Measurements from ENCODE around the gene VGLL4. TPM values are rescaled to one million over a fixed set of nuclear protein-coding genes. Genes with fewer than 3 reads are reported as not detected.

The VGLL4 gene
- polyA plus RNA-seq, 1 donor (not counting 4 experiments of a cell fraction or from before 2014, with no cell fraction given), result 32.6 TPM

- no peak for DNase-seq (ENCODE audit: low read depth, low spot score)
- Histone ChIP-seq H3K9ac (ENCODE audit: control insufficient read depth, extremely low read depth, insufficient read depth, low read length) (no peak overlapping the region), H3K27ac (ENCODE audit: control insufficient read depth, insufficient read depth, low read length) (peak overlapping the region; percentile 78), H3K36me3 (ENCODE audit: control insufficient read depth in 2 of 2, extremely low read depth in 1 of 2, insufficient read depth in 2 of 2, low read length in 2 of 2) (peaks cover 3% of the 10 kb centered on the region in 2 experiments), H4K20me1 (ENCODE audit: control insufficient read depth, extremely low read depth, insufficient read depth, low read length) (no peaks in the 10 kb centered on the region), H3K9me3 (ENCODE audit: control insufficient read depth, low read depth, low read length) (no peaks in the 10 kb centered on the region), H3K9me1 (ENCODE audit: control insufficient read depth, extremely low read depth, insufficient read depth, low read length) (peaks cover 3% of the 10 kb centered on the region), H3K79me2 (ENCODE audit: control insufficient read depth, insufficient read depth, low read length) (peaks cover 59% of the 10 kb centered on the region), H3K4me1 (ENCODE audit: control insufficient read depth, extremely low read depth, insufficient read depth, low read length) (peaks cover 27% of the 10 kb centered on the region), H3K4me2 (ENCODE audit: control insufficient read depth, extremely low read depth, insufficient read depth, low read depth, low read length) (peak overlapping the region; percentile 84), H2AFZ (ENCODE audit: control insufficient read depth, low read length) (no peak overlapping the region), H3K27me3 (ENCODE audit: control insufficient read depth, extremely low read depth, insufficient read depth, low read length) (no peaks in the 10 kb centered on the region), H3K4me3 (ENCODE audit: control insufficient read depth in 2 of 3, extremely low read depth in 1 of 3, insufficient read depth in 2 of 3, low read depth in 1 of 3, low read length in 3 of 3) (no peak overlapping the region)
- FAIRE-seq, result no peak
- TF ChIP-seq CTCF (optimal IDR thresholded peaks at IDR 0.05 in 1 of 3, IDR thresholded peaks at IDR 0.05 in 1 of 3, conservative IDR thresholded peaks at IDR 0.05 in 1 of 3; ENCODE audit: extremely low read depth in 1 of 3, insufficient read depth in 2 of 3, low read length in 3 of 3) (no peak), EZH2 (IDR thresholded peaks at IDR 0.05; ENCODE audit: low read length) (no peak)
- dilution Hi-C loops (cut with MboI; ENCODE audit: extremely low pct_ligation_motif_present, low sequenced_read_pairs), result no loop called here
Measured at GRCh38 chr3:11601446-11602238, 42.1 kb downstream of the VGLL4 start.

GRCh38 chr3:11600501-11601282 lies 43.0 kb downstream of the VGLL4 start:
- Histone ChIP-seq H3K36me3 (ENCODE audit: control insufficient read depth in 2 of 2, extremely low read depth in 1 of 2, insufficient read depth in 2 of 2, low read length in 2 of 2) (no peaks in the 10 kb centered on the region), H3K27me3 (ENCODE audit: control insufficient read depth, extremely low read depth, insufficient read depth, low read length) (no peaks in the 10 kb centered on the region), H3K9ac (ENCODE audit: control insufficient read depth, extremely low read depth, insufficient read depth, low read length) (peak overlapping the region; percentile 58), H3K9me1 (ENCODE audit: control insufficient read depth, extremely low read depth, insufficient read depth, low read length) (peaks cover 3% of the 10 kb centered on the region), H3K4me3 (ENCODE audit: control insufficient read depth in 2 of 3, extremely low read depth in 1 of 3, insufficient read depth in 2 of 3, low read depth in 1 of 3, low read length in 3 of 3) (peak overlapping the region in 2 of 3 experiments; percentile 57 to 65), H3K27ac (ENCODE audit: control insufficient read depth, insufficient read depth, low read length) (peak overlapping the region; percentile 78), H3K4me2 (ENCODE audit: control insufficient read depth, extremely low read depth, insufficient read depth, low read depth, low read length) (peak overlapping the region; percentile 84), H4K20me1 (ENCODE audit: control insufficient read depth, extremely low read depth, insufficient read depth, low read length) (no peaks in the 10 kb centered on the region), H3K4me1 (ENCODE audit: control insufficient read depth, extremely low read depth, insufficient read depth, low read length) (peaks cover 27% of the 10 kb centered on the region), H2AFZ (ENCODE audit: control insufficient read depth, low read length) (peak overlapping the region; percentile 39), H3K79me2 (ENCODE audit: control insufficient read depth, insufficient read depth, low read length) (peaks cover 58% of the 10 kb centered on the region), H3K9me3 (ENCODE audit: control insufficient read depth, low read depth, low read length) (no peaks in the 10 kb centered on the region)
- dilution Hi-C loops (cut with MboI; ENCODE audit: extremely low pct_ligation_motif_present, low sequenced_read_pairs), result no loop called here
- TF ChIP-seq EZH2 (IDR thresholded peaks at IDR 0.05; ENCODE audit: low read length) (no peak), CTCF (optimal IDR thresholded peaks at IDR 0.05 in 1 of 3, IDR thresholded peaks at IDR 0.05 in 1 of 3, conservative IDR thresholded peaks at IDR 0.05 in 1 of 3; ENCODE audit: extremely low read depth in 1 of 3, insufficient read depth in 2 of 3, low read length in 3 of 3) (no peak)
- FAIRE-seq (peak; percentile 96), DNase-seq (ENCODE audit: low read depth, low spot score) (peak; percentile 92)

Measured in keratinocyte (primary cell).